ENCODE results near the gene CEP41.

GRCh38 chr7:130458257-130458656, 17.4 kb upstream of the CEP41 start:
- TF ChIP-seq CTCF (IDR thresholded peaks at IDR 0.05) (no peak), POLR2A (IDR thresholded peaks at IDR 0.05) (no peak)

Data from heart left ventricle (tissue), 13 donors.